HL-60 (cell line): ENCODE data around the gene RSPH3.

Experiments
- GABPA ChIP-seq: IDR thresholded peaks from 2 replicates; pipeline ENCODE4 v1.6.1; 2012; ENCODE audit warnings: low read depth
- POLR2AphosphoS5 ChIP-seq: IDR thresholded peaks from 2 replicates; pipeline ENCODE4 v1.6.1; 2012; ENCODE audit warnings: low read depth
- SPI1 ChIP-seq: IDR thresholded peaks from 2 replicates; pipeline ENCODE4 v1.6.1; 2012; ENCODE audit warnings: low read depth, mild to moderate bottlenecking, borderline replicate concordance
- TF ChIP-seq, protein P1 (sequence below): IDR thresholded peaks from 2 replicates; pipeline ENCODE4 v1.6.1; 2012; ENCODE audit warnings: low read depth; ENCODE audit not compliant: insufficient replicate concordance
- TF ChIP-seq, protein P2 (sequence below): IDR thresholded peaks from one replicate; pipeline ENCODE4 v1.5.1; 2011; ENCODE audit warnings: low read length, control low read depth, inconsistent platforms; ENCODE audit not compliant: insufficient read depth

DNA sequence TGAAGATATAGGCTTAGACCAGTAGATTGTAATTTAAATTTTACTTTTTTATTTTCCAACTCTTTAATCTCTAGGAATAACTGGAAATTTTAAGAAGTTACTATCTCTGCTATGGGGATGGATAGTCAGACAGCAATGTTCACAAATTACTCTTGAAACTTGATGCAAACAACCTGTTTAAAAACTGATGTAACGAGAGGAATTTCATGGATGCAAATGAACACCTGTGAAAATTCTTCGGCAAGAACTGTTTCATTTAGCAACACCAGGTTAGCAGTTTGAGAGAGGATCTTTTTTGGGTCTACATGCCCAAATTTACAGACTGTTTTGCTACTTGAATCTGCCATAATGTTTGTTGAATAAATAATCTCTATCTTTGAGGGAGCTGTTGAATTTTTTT, 20.0 kb upstream of the RSPH3 start:
- TF ChIP-seq POLR2AphosphoS5 (no peak), GABPA (no peak), SPI1 (no peak)
- TF ChIP-seq, protein P1, sequence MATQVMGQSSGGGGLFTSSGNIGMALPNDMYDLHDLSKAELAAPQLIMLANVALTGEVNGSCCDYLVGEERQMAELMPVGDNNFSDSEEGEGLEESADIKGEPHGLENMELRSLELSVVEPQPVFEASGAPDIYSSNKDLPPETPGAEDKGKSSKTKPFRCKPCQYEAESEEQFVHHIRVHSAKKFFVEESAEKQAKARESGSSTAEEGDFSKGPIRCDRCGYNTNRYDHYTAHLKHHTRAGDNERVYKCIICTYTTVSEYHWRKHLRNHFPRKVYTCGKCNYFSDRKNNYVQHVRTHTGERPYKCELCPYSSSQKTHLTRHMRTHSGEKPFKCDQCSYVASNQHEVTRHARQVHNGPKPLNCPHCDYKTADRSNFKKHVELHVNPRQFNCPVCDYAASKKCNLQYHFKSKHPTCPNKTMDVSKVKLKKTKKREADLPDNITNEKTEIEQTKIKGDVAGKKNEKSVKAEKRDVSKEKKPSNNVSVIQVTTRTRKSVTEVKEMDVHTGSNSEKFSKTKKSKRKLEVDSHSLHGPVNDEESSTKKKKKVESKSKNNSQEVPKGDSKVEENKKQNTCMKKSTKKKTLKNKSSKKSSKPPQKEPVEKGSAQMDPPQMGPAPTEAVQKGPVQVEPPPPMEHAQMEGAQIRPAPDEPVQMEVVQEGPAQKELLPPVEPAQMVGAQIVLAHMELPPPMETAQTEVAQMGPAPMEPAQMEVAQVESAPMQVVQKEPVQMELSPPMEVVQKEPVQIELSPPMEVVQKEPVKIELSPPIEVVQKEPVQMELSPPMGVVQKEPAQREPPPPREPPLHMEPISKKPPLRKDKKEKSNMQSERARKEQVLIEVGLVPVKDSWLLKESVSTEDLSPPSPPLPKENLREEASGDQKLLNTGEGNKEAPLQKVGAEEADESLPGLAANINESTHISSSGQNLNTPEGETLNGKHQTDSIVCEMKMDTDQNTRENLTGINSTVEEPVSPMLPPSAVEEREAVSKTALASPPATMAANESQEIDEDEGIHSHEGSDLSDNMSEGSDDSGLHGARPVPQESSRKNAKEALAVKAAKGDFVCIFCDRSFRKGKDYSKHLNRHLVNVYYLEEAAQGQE: no peak
- TF ChIP-seq, protein P2, sequence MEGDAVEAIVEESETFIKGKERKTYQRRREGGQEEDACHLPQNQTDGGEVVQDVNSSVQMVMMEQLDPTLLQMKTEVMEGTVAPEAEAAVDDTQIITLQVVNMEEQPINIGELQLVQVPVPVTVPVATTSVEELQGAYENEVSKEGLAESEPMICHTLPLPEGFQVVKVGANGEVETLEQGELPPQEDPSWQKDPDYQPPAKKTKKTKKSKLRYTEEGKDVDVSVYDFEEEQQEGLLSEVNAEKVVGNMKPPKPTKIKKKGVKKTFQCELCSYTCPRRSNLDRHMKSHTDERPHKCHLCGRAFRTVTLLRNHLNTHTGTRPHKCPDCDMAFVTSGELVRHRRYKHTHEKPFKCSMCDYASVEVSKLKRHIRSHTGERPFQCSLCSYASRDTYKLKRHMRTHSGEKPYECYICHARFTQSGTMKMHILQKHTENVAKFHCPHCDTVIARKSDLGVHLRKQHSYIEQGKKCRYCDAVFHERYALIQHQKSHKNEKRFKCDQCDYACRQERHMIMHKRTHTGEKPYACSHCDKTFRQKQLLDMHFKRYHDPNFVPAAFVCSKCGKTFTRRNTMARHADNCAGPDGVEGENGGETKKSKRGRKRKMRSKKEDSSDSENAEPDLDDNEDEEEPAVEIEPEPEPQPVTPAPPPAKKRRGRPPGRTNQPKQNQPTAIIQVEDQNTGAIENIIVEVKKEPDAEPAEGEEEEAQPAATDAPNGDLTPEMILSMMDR: no peak
